ENCODE measurements around the gene HOXD3. TPM values are rescaled to one million over a fixed set of nuclear protein-coding genes. Genes with fewer than 3 reads are reported as not detected.
A peak's percentile ranks its signal among the peaks of the same experiment; 100 is the strongest.

Gene HOXD3
- total RNA-seq, 1 experiment from 2014 or later = not detected

- H3K27me3 Mint-ChIP-seq (ENCODE audit: low read depth) = peaks cover 98% of the 10 kb centered on the region
- no peaks in the 10 kb centered on the region for H3K9me3 Mint-ChIP-seq
- DNase-seq (ENCODE audit: low spot score) (no peak), ATAC-seq (no peak)
- H3K36me3 Mint-ChIP-seq = 0 out of 2 replicates have a peak, but pooled peaks cover 2% of the 10 kb centered on the region
- peaks cover 37% of the 10 kb centered on the region for H3K4me1 Mint-ChIP-seq
- H3K27ac Mint-ChIP-seq = no peak overlapping the region
- TF ChIP-seq NFYB (CRISPR knock-in tag; conservative IDR thresholded peaks at IDR 0.05; ENCODE audit: low read depth) (no peak), PRDM15 (CRISPR knock-in tag; IDR thresholded peaks at IDR 0.05) (no peak), HMGA2 (CRISPR knock-in tag; IDR thresholded peaks at IDR 0.05) (peak; percentile 56), ZNF416 (CRISPR knock-in tag; IDR thresholded peaks at IDR 0.05) (no peak)
- no peak overlapping the region for H3K4me3 Mint-ChIP-seq
- ChIA-PET CTCF (interaction anchor here (1.6 to 3.1 kb wide), 3 partner anchors 8 to 323 kb away, joined by 6 to 14 read pairs (median 9); no protein-coding TSS in a partner anchor), POLR2A (no interaction called here)
Observed at GRCh38 chr2:176131848-176132158, 25.3 kb upstream of the HOXD3 start.

- ChIA-PET CTCF (interaction anchor here (0.7 to 3.1 kb wide), 4 partner anchors 8 to 506 kb away, joined by 3 to 14 read pairs (median 8); no protein-coding TSS in a partner anchor), POLR2A (interaction anchor here (0.7 kb wide), 1 partner anchor 17 kb away, joined by 3 read pairs; no protein-coding TSS in a partner anchor)
- H3K27ac Mint-ChIP-seq = no peak overlapping the region
- peaks cover 37% of the 10 kb centered on the region for H3K4me1 Mint-ChIP-seq
- 0 out of 2 replicates have a peak, but pooled peaks cover 2% of the 10 kb centered on the region for H3K36me3 Mint-ChIP-seq
- TF ChIP-seq OVOL2 (CRISPR knock-in tag; IDR thresholded peaks at IDR 0.05; ENCODE audit: borderline replicate concordance) = no peak
- TF ChIP-seq AR (CRISPR knock-in tag; IDR thresholded peaks at IDR 0.05) = no peak
- TF ChIP-seq RELA (CRISPR knock-in tag; IDR thresholded peaks at IDR 0.05; ENCODE audit: borderline replicate concordance) = no peak
- no peak for TF ChIP-seq GTF2I (CRISPR knock-in tag; conservative IDR thresholded peaks at IDR 0.05)
- no peak for TF ChIP-seq STAT6 (CRISPR knock-in tag; conservative IDR thresholded peaks at IDR 0.05; ENCODE audit: low read depth)
- no peak for ATAC-seq
- H3K4me3 Mint-ChIP-seq = peak overlapping the region; percentile 39
- H3K9me3 Mint-ChIP-seq = no peaks in the 10 kb centered on the region
- peaks cover 98% of the 10 kb centered on the region for H3K27me3 Mint-ChIP-seq (ENCODE audit: low read depth)
- no peak for DNase-seq (ENCODE audit: low spot score)
Observed at GRCh38 chr2:176132205-176133171, 24.6 kb upstream of the HOXD3 start.

- POLR2A ChIA-PET = no interaction called here
- no peak for ATAC-seq
- peaks cover 98% of the 10 kb centered on the region for H3K27me3 Mint-ChIP-seq (ENCODE audit: low read depth)
- peaks cover 31% of the 10 kb centered on the region for H3K4me1 Mint-ChIP-seq
- TF ChIP-seq ZNF281 (CRISPR knock-in tag; IDR thresholded peaks at IDR 0.05) = no peak
- no peak for TF ChIP-seq HMGA2 (CRISPR knock-in tag; IDR thresholded peaks at IDR 0.05)
- no peak for TF ChIP-seq EMX1 (CRISPR knock-in tag; IDR thresholded peaks at IDR 0.05)
- TF ChIP-seq E2F4 (CRISPR knock-in tag; IDR thresholded peaks at IDR 0.05; ENCODE audit: borderline replicate concordance, low read depth) = no peak
- TF ChIP-seq ESRRA (CRISPR knock-in tag; IDR thresholded peaks at IDR 0.05; ENCODE audit: borderline replicate concordance) = no peak
- H3K36me3 Mint-ChIP-seq = 0 out of 2 replicates have a peak, but pooled peaks cover 2% of the 10 kb centered on the region
- no peaks in the 10 kb centered on the region for H3K9me3 Mint-ChIP-seq
- CTCF ChIA-PET = interaction anchor here (2.4 kb wide), 1 partner anchor 322 kb away, joined by 9 read pairs; no protein-coding TSS in a partner anchor
- H3K4me3 Mint-ChIP-seq = no peak overlapping the region
- no peak for DNase-seq (ENCODE audit: low spot score)
- no peak overlapping the region for H3K27ac Mint-ChIP-seq
Observed at GRCh38 chr2:176133389-176133788, 23.7 kb upstream of the HOXD3 start.

All from WTC11 (cell line).